SIG-M5 (cell line): ENCODE data around the gene ABHD16B.
"Not testable (repeated sequence)": the region's sequence is repeated elsewhere in the genome, so short reads cannot be mapped to it uniquely, and the experiment has no call there.

Experiments
- DNase-seq: peaks from one replicate; lab custom pipeline; 2025; lab: John Stamatoyannopoulos, UW

ABHD16B gene

DNA sequence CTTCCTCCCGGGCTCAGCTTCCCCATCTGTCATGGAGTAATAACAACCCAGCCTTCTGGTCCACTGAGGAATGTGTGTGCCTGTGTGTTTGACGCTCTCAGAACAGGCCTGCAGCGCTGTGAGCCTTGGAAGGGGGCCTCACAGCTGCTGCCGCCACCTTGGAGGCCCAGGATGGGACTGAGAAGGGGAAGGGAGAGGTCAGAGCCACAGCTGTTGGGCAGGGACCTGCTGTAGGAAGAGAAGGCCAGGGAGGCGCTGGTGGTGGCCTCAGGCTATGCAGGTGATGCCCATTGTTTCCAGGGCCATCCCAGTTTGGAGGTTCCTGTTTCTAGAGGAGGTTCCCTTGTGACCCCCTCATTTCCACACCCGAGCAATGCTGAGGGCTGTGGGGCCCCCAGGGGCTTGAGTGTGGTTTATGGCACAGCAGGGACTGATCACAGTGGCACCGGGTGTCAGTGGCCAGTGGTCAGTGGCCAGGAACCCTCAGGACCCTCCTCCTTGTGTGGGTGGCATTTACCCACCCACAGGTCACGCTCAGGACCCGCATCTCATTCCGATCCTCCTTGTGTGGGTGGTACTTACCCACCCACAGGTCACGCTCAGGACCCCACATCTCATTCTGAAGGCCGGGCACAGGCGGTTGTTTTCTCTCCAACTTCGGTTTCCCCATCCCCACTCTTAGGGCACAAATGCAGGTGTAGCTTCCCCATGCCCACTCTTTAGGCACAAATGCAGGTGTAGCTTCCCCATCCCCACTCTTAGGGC is 17.8 kb downstream of the ABHD16B start:
- DNase-seq = no peak

DNA sequence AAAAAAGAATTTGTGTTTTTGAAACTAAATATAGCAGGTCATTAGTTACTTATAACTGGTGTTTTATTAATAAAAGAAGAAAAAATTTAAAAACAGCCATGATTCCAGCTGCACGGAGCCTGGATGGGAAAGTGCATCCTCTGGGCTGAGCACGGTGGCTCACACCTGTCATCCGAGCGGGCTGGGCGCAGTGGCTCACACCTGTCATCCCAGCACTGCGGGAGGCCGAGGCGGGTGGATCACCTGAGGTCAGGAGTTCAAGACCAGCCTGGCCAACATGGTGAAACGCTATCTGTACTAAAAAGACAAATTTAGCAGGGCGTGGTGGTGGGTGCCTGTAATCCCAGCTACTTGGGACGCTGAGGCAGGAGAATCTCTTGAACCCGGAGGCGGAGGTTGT is 19.6 kb downstream of the ABHD16B start:
- DNase-seq = not testable (repeated sequence)

DNA sequence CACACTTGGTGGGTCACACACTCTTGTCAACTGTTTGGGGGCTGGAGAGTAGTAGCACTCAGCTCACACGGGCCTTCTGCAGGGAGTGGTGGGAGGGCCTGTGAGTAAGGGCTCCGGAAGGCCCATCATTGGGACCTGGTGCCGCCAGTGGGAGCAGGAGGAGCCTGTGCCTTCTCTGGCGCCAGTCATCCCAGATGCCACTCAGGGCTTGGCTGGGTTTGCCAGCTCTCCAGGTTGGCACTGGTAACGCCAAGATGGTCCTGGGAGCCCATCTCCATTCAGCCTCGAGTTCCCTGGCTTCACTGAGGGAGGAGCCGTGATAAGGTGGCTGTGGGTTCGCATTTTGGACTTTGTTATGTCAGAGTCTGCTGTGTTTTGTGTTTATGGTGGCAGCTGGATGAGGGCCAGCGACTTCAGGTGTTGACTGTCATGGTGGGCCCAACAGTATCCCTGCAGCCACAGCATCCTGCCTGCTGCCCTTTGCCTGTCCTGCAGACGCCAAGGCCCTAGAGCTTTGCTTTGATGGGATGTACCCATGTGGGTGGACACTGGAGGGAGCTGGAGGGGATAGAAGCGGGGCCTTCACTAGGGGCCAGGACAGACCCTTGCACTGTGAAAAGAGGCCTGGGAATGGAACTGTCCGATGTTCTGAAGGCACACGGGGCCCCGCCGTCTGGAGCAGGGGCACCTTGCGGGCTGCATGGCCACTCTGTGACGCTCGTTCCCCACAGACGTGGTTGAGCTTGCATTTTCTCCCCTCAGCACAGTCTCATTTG is 20.3 kb downstream of the ABHD16B start:
- no peak for DNase-seq

DNA sequence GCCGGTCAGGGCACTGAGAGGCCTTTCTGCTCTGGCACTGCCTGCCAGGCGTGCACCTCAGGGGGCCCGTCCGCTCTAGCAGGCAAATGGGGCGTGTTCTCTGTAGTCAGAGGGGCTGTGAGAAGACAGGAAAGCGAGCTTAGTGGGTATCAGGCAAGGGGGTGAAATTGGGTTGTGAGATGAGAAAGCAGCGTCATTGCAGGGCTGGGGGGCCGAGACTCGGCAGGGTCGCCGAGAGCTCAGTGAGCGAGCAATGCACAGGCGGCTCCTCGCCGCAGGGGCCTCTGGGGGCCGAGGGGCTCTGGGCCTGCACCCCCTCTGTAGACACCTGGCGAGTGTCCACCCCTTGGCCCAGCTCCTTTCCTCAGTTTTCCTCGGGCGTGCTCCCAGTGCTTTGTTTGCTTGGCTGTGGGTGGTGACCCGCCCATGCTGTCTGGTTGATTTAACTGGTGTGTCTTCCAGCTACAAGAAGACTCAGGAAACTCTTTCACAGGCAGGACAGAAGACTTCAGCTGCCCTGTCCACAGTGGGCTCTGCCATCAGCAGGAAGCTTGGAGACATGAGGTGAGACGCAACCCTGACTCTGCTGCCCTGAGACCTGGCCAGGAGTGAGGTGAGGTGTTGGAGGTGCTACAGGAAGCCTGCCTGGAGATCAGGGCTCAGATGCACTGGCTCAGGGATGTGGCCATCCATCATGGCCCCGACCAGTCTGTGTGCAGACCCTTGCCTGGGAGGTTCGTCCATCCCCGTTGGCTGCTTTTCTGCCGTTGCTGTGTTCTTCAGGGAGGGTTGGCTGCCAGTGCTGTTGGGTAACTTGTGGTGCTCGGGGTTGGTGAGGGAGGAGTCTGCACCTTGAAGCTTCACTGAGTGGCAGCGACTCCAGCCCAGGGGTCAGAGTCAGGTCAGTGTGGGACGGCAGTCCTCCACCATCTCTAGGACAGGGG is 21.2 kb downstream of the ABHD16B start:
- DNase-seq = no peak

DNA sequence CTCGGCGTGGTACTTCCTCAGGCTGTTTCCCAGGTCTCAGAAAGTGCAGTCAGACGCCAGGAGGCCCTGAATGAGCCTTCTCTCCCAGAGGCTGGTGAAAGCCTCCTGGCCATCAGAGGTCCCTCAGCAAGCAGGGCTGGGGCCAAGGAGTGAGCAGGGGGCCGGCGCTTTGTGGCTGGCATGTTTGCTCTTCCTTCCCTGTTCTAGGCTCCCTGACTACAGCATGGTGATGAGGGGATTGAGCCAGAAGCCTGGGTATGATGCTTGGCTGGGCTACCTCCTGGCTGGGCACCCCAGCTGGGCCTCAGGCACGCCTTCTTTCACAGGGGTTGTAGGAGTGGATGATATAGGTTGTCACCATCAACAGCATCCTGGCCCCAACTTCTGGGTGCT is 21.9 kb downstream of the ABHD16B start:
- DNase-seq = no peak

DNA sequence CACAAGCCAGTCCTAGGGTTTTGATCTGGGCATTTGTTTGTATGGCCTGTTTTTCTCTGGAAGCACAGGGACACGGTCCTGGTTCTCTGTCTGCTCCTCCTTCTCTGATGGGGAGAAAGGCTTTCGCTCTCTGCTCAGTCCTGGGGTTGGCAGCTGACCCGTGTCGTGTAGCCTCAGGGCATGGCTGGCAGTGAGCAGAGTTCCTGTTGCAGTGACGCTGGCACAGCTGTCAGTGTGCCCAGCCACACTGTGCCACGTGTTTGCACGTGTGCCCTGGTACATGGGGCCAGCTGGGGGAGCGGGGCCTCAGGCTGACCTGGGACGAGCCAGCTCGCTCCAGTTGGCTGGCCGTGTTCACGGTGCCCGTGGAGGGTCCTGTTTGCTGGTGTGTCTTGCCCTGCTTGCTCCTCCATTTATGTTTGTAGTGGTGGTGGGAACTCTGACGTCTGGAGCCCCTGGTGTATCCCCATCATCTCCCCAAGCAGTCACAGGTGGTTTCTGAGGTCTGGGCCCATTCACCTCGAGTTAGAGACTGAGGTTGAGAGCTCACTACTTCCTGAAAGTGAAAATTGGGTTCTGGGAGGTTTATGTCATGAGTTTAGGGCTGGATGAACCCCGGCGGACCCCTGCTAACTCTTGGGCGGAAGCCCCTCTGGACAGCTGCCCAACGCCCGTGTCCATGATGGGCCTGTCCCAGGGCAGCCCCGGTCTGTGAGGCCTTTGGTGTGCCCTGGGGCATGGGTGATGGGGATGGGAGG is 23.4 kb downstream of the ABHD16B start:
- no peak for DNase-seq

DNA sequence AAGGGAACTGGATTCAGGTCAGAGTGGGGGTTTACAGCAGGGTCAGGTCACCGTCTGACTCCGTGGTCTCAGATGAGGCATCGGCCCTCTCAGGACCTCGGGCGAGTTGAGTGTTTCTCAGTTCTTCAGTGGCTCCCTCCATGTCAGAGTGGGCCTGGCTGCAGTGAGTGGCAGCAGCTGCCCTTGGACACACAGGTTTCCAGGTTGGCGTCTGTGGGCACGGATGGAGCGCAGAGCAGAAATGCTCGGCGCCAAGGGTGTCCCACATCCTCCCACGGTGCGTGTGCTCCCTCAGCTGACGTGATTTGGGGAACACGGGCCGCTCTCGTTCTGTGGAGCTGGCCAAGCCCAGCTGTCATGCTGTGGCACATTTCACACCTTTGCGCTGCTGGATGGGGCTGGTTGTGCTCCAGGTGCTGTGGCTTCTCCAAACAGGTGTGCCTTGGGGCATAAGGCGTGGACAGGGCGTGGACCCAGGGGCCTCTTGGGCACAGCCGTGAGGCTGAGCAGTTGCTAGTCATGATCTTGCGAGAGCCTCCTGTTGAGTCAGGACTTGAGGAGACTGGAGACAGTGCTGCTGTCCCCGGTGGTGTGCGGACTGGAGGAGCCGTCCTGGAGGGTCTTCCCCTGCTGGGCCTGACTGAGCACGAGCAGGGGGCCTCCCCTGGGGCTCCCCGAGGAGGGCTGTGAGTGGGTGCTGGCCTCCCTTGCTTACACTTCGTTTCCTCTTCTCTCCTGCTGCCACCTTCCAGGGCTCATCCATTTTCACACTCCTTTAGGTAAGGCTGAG is 24.2 kb downstream of the ABHD16B start:
- DNase-seq = no peak

DNA sequence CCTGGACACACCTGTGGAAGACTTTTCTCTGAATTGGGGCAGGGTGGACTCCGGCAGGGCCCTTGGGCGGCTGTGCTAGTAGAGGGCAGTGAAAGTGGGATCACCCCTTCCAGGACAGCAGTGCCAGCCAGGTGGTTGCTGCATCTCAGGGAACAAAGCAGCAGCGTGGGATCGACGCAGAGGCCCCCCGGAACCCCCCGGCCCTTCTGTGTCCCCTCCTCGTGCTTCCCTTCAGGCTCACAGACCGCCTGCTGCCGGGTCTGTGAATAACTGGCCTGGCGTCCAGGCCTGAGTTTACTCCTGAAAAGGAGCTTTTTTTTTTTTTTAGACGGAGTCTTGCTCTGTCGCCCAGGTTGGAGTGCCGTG is 24.7 kb downstream of the ABHD16B start:
- DNase-seq = no peak

DNA sequence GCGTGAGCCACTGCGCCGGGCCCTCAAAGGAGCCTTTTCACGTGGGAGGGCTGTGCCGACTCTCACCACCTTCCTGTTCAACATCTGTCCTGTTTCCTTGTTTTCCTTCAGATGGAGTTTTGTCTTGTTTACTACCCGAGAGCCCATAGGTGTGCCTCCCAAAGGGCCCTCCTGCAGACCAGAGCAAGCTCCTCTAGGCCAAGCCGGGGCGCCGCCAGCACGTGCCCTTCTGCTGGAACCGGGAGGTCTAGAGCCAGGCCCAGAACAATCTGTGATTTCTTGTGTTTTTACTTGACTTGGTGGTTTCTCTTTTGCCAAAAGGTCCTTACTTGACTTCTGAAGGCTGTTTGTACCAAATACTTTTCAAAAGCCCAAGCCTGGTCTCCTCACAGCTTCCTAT is 25.6 kb downstream of the ABHD16B start:
- no peak for DNase-seq

DNA sequence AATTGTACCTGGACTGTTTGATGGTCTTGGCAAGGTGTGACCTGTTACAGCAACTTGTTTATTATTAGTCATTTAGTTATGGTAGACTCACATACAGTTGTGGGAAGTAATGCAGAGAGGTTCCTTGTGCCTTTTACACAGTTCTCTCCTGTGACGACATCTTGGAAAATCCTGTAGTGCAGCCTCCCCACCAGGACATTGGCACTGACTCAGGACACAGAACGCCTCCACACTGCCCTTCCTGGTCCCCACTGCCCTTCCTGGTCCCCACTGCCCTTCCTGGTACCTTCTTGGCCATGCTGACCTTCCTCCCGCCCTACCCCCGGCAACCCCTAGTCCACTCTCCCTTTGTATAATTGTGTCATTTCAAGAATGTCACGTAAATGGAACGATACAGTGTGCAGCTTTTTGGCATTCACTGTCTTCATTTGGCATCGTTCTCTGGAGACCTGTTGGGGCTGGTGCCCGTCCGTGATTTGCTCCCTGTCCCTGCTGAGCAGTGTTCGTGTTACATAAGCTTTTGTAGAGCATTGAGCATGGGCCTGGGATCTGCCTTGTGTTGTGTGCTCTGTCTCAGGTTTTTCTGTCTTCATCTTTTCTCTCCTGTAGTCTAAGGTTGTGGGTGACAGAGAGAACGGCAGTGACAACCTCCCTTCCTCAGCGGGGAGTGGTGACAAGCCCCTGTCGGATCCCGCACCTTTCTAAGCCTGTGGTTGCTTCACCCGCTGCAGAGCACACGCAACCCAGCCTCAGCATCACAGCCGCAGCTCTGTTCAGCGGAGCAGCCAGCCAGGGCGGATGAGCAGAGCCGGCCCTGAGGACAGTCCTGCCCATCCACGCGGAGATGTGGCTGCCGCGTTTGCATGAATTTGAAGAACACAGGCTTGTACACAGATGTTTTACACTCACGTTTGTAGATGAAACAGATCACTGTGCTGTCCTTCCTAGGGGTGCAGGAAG is 28.2 kb downstream of the ABHD16B start:
- no peak for DNase-seq

DNA sequence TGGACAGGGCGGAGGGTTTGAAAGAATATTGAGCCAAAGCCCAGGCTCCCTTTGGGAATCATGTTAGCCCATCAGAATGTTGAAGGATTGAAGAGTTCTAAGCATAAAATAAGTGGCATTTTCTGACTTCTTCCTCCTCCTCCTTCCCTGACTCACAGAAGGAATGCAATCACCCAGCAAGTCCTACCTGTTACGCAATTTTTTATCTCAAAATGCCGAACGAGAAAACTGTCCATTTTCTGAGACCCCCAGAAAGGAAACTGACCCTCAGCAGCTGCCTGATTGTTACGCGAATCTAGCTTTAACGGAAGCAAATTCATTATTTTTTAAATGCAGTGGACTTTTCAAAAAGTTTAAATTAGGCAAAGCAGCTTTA is 28.9 kb downstream of the ABHD16B start:
- DNase-seq = no peak

DNA sequence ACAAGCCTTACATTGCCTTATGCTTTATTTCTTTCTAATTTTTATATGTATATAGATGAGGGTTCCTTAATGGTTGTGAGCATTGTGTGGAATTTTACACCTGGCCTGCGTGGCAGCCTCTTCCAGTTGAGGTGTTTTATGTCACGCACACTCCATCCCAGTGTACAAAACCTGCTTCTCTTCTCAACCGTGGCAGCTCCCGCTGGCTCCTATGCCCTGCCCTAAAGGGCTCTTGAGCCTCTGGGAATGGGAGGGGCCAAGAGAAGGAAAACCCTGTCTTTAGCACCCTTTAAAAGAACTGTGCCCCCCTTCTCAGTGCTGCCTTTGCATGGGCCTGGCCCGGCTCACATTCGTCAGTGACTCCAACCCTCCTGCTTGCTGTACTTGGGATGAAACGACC is 29.3 kb downstream of the ABHD16B start:
- DNase-seq = no peak

DNA sequence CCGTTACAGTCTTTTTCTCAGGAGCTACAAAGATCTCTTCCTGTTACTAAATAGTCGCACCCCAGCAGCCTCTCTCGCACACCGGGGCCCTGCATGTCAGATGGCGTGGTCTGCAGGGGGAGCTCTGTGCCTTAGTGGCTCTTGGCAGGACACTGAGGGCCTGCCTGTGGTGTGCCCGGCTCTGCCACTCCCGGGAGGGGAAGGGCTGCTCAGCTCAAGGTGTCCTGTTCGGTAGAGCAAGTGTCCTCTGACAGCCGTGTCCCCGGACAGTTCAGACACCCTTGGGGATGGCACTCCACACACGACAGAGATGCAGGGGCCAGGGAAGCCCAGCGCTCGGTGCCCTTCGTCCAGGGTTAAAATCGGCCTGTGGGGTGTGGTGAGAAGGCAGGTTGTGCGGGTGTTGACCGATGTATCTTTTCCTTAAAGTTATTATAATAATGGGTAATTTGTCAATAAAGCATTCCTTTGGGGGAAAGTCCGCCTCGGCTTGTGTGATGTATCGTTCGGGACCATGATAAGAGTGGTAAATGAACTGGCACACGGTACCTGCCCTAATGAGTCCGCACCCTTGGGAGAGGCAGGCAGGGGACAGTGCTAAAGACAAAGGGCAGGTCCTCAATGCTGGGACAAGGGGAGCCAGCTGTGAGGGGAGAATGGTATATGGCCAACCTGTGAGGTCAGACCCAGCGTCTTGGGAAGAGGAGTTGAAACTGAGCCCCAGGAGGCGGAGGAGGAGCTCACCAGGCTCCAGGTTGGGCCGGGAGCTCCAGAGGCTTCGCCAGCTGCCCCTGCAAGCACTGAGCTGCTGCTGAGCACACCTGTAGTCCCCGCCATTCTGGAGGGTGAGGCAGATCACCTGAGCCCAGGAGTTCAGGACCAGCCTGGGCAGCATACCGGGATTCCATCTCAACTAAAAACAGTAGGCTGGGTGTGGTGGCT is 30.0 kb downstream of the ABHD16B start:
- DNase-seq = no peak

DNA sequence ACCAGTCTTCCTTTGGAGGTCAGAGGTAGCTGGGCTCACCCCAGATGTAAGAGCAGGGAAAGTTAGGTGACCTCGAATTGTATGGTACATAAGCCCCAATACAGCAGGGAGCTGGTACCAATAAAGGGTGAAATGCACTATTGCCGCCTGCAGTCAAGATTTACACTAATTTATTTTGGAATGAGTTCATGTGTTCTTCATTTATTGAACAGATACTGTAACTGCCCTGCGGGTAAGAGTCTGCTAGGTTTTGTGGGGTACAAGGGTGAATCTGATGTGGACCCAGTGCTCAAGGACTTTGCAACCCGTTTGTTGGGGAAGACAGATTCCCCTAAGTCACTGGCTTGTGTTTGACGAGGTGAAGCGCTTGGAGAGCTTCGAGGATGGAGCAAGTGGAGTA is 31.1 kb downstream of the ABHD16B start:
- DNase-seq = no peak

DNA sequence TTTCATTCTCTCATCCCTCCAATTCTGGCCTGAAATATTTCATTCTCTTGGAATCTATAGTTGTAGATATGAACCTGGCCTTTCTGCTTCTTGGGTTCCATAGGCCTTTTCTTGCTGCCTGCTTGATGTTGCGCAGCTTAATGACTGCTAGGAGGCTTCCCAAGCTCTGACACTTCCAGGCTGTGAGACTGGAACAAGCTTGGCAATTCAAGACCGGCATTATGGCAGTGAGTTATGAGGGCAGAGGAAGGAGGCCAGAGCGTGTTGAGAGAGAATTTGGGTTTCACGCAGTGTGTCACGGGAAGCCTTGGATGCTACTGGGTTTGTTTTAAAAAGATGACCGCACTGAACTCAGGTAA is 32.7 kb downstream of the ABHD16B start:
- no peak for DNase-seq

DNA sequence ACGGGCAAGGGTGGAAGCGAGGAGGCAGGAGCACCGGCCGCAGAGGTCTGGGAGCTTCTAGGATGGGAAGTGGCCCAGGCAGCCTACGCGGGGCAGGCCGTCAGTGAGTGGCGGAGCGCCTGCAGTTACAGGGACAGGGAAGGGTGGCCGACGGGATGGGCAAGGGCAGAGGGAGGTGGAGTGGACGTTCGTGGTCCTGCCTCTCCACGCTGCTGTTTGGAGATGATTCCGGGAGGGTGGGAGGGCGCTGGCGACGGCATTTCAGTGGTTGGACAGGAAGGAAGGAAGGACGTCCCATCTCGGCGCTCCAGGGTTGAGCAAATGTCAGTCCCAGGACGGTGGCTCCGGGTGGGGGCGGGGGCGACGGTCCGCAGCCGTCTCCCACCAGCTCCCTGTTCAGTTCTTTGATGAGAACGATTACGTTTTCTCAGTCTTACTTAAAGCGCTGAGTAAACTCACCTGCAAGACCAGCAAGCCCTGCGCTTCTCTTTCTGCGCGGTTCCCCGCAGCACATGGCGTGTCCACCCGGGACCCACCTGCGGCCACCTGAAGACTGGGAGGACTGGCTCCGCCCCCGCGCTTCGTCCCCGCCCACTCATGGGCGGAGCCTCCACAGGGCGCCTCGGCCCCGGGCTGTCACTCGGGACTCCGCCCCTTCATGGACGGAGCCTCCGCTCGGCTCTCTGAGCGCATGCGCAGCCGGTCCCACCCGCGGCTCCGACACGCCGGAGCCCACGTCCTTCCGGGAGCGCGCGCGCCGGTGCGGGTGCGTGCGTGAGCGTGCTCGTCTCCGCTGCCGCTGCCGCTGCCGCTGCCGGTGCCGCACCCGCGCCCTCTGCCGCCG is 33.3 kb downstream of the ABHD16B start, which contains the start of gene DNAJC5:
TSS of gene DNAJC5 (plus strand) at position 769 of the 844 bp plus-strand sequence. CDS start 33,220 bp downstream, outside the sequence.
- no peak for DNase-seq

DNA sequence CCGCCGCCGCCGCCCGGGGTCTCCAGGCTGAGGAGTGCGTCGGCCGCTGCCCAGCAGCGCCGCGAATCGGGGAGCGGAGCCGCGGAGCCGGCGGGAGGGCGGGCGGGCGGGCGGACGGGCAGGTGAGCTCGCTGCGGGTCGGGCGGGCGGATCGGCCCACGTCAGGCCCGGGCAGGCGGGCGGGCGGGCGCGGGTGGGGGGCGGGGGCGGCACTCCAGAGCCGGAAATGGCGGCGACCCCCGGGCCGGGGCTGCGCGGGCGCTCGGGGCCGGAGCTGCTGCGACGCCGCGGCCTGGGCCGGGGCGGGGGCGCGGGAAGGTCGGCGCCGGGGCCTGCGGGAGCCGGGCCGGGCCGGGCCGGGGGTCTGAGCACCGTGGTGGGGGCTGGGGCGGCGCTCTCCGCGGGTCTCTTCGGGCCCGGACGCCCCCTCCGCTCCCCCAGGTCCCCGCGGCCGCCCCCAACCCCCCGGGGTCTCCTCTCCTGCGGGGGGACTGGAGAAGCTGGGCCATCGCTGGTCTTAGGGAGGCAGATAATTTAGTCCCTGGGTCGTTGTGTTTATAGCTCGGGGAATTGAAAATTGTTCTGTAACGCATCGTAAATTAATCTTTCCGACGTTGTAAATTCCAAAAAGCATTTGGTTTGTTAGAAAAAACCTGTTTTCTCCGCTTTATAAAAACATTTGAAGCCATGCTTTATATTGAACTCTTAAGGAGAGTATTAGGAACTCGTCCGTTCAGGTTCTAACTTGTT is 34.1 kb downstream of the ABHD16B start:
- no peak for DNase-seq
